GM21576 (cell line): ENCODE measurements around the gene SLC2A6.

Experiments
- ATAC-seq: cut with Tn5 transposase; IDR thresholded peaks from one replicate; pipeline ENCODE4 v1.9.1; 2021; ENCODE audit warnings: mild to moderate bottlenecking, moderate library complexity; ENCODE audit not compliant: unreplicated experiment

Gene SLC2A6

DNA sequence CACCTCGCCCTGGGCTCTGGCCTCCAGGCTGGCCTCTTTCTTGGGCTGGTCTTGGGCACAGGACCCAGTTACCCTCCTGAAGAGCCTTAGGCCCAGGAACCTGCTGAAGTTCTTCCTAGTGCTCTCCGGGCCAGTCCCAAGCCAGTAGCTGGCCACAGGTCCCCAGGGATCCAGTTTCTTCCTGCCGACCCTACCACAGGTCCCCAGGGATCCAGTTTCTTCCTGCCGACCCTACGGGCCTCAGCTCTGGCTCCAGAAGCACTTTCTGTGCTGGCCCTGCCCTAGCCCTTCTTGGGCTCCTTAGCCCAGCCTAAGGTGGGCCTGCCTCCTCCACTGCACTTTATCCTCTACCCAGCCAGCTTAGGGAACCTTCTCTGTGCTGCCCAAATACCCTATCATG, 37.3 kb downstream of the SLC2A6 start:
- no peak for ATAC-seq

DNA sequence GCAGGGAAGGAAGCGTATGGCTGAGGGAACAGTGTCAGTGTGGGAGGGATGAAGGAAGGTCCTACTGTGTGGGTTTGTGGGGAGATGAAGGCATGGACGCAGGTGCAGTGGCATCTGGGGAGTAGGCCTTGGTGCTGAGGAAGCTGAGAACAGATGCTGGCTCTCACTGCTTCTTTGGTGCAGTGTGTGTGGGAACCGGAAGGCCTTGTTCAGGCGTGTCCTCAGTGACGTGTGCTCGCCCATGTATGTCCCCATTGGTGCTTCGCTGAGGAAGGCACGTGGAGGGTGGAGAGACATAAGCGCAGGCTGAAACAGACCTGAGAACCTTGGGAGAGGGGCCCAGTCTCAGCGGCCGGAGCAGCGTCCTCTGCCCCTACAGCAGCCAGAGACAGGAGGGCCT, 38.0 kb downstream of the SLC2A6 start:
- no peak for ATAC-seq

DNA sequence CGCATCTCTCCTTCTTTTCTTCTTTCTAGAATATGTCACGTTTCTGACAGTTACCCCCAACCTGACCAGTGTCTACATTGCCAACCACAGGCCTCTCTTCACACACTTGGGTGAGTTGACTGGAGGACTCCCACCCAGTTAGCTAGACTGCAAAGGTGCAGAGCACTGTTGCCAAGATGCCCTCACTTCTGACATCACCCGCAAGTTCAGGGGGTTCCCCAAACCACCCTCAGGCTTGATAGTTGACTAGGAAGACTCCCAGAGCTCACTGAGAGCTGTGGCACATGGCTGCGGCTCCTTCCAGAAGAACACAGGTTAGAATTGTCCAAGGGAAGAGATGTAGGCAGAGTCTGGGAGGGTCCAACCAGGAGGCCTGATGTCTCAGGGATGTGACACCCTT, 39.6 kb downstream of the SLC2A6 start:
- ATAC-seq = no peak

DNA sequence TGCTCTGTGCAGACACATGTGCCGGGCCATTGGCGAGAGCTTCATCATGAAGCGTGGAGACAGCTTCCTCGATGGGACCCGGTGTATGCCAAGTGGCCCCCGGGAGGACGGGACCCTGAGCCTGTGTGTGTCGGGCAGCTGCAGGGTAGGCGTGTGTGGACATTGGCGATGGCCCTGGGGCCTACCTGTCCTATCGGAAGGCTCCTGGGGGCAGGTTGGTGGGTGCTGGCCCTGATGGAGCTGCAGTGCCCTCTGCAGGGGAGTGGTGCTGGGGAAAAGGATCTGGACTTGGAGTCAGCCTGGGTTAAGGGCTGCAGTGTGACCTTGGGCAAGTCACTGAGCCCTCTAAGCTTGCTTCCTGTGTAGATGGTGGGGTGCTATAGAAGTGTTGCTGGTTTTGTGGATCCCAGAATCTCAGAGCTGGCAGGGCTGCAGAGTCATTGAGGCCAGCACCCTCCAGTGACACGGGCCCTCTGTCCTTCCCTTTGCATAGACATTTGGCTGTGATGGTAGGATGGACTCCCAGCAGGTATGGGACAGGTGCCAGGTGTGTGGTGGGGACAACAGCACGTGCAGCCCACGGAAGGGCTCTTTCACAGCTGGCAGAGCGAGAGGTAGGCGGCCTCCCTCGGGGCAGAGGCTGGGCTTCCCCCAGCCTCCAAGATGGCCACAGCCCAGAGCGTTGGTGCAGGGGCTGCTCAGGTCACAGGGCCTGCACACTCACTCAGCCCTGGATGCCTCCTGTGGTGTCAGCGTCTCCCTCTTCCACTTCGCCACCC, 41.0 kb downstream of the SLC2A6 start:
- no peak for ATAC-seq

DNA sequence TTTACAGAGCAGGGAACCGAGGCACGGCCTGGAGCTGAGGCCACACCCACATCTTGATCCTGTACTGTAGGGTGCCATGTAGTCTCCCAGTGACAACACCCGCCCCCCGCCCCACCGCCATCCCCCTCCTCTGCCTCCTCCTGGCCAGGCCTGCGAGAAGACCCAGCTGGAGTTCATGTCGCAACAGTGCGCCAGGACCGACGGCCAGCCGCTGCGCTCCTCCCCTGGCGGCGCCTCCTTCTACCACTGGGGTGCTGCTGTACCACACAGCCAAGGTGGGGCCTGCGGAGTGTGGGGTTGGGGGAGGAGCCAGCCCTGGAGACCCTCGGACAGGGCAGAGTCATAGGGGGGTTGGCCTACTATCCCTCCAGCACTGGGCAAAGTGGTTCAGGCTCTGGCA, 42.2 kb downstream of the SLC2A6 start:
- ATAC-seq = no peak

DNA sequence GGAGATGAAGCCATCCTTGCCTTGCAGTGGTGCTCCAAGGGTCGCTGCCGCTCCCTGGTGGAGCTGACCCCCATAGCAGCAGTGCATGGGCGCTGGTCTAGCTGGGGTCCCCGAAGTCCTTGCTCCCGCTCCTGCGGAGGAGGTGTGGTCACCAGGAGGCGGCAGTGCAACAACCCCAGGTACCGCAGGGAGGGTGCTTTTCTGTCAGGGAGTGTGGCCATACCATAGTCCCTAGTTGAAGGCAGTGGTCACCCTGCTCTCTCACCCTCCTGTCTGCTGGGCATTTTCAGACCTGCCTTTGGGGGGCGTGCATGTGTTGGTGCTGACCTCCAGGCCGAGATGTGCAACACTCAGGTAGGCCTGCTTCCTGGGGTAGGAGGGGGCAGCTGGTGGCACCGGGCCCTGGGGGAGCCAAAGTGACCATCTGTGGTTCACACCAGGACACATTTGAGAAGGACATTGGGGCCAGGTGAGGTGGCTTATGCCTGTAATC, 45.5 kb downstream of the SLC2A6 start:
- no peak for ATAC-seq

DNA sequence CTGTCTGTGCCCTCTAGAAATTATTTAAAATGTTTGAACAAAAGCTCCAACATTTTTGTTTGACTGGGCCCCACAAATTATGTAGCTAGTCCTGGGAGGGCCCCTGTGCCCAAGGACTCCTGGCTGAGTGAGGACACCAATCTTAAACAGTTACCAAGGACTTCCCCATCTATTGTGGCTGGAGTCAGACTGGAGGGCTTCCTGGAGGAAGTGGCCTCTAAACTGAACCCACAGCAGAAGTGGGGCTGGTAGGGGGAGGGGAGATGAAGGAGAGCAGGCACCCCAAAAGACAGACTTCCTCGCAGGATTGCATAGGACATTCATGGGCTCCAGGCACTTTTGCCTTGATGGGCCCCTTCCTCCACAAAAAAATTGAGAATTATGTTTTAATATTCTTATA, 48.7 kb downstream of the SLC2A6 start:
- ATAC-seq = no peak

GRCh38 chr9:133429641-133430161, 49.2 kb downstream of the SLC2A6 start:
- no peak for ATAC-seq

DNA sequence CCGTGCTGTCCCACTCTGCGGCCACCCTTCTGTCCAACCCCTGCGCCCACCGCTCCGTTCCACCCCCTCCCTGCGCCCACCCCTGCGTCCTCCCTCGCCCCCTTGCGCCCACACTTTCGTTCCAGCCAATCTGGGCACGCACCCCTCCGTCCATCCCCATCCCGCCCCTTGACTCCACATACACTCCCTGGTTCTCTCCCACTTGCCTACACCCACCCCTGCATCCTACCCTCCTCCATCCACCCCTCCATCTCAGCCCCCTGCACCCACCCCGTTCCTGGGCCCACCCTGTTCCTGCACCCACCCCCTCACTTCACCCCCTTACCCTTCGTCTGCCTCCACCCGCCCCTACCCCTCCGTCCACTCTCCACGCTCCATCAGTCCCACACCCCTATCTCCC, 49.7 kb downstream of the SLC2A6 start:
- no peak for ATAC-seq

DNA sequence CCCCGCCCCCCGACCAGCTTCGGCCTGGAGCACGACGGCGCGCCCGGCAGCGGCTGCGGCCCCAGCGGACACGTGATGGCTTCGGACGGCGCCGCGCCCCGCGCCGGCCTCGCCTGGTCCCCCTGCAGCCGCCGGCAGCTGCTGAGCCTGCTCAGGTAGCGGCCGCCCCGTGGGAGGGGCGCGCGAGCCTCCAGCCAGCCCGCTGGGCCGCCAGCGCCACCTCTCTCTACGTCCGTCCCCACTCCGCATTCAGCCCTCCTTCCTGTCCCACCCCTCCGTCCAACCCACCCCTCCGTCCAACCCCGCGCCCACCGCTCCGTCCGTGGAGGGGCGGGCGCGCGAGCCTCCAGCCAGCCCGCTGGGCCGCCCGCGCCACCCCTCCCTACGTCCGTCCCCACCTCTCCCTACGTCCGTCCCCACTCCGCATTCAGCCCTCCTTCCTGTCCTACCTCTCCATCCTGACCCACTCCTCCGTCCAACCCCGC, 50.2 kb downstream of the SLC2A6 start:
- ATAC-seq = no peak

DNA sequence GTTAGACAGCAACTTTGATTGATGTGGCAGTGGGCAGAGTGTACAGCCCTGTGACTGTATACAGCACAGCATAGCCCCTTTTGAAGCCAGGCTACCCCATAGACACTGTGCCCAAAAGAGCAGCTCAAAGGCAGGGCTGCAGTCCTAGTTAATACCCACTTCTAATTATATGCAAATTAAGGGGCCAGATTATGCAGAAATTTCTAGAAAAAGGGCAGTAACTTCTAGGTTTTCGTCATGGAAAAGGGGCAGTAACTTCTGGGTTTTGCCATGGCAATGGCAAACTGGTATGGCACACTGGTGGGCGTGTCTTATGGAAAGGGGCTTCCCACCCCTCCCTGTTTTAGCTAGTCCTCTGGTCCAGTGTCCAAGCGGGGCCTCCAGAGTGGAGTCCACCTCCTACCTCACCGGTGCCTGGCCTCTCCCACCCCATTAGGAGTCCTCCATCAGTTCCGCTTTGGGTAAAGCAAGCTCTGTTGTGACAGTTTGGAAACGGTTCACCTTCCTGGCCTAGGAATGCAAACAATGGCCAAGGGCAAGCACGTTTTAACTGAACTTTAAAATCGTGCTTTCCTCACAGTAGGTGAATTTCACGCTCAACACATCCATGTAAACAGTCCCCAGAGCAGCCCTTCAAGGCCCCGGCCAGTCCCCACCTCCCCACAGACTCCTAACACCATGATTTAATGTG, 51.1 kb downstream of the SLC2A6 start:
- no peak for ATAC-seq

DNA sequence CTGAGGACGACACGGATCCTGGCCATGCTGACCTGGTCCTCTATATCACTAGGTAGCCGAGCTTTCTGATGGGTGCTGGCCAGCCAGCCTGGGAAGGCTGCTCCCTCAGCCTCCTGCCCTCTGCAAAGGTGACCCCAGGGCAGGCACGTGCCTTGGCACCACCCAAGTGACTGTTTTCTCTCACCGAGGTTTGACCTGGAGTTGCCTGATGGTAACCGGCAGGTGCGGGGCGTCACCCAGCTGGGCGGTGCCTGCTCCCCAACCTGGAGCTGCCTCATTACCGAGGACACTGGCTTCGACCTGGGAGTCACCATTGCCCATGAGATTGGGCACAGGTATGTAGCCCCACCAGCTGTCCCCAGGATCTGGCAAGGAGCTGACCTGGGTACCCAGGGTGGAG, 52.9 kb downstream of the SLC2A6 start:
- no peak for ATAC-seq

GRCh38 chr9:133425049-133425632, 53.8 kb downstream of the SLC2A6 start:
- ATAC-seq = no peak

DNA sequence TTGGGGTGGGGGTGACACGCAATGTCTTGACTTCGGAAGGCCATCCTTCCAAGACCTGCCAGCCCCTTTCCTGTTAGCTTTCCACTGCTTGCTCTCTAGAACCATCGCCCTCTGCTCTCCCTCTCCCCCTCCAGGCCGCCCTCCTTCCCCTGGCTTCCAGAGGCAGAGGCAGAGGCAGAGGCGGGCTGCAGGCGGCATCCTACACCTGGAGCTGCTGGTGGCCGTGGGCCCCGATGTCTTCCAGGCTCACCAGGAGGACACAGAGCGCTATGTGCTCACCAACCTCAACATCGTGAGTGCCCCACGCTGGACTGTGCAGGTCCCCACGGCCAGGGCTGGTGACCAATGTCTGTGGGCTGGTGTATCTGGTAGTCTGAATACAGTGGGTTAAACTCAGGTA, 54.7 kb downstream of the SLC2A6 start:
- ATAC-seq = no peak

DNA sequence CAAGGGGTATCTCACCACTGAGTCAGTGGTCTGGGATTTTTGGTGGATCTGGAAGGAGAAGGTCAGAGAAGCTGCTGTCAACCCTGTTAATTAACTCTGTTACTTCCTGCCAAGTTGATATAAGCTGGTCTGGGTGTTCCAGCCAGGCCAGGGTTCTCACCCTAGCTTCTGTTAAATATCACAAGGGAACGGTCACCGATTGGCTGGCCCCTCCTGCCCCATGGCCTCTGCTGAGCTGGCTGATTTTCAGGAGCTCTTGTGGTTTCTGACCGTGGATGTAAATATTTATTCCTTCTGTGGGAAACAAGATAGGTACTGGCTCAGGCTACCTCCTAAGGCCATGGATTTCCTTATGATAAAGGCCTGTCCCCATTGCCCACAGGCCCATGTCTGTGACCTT, 55.7 kb downstream of the SLC2A6 start:
- no peak for ATAC-seq

DNA sequence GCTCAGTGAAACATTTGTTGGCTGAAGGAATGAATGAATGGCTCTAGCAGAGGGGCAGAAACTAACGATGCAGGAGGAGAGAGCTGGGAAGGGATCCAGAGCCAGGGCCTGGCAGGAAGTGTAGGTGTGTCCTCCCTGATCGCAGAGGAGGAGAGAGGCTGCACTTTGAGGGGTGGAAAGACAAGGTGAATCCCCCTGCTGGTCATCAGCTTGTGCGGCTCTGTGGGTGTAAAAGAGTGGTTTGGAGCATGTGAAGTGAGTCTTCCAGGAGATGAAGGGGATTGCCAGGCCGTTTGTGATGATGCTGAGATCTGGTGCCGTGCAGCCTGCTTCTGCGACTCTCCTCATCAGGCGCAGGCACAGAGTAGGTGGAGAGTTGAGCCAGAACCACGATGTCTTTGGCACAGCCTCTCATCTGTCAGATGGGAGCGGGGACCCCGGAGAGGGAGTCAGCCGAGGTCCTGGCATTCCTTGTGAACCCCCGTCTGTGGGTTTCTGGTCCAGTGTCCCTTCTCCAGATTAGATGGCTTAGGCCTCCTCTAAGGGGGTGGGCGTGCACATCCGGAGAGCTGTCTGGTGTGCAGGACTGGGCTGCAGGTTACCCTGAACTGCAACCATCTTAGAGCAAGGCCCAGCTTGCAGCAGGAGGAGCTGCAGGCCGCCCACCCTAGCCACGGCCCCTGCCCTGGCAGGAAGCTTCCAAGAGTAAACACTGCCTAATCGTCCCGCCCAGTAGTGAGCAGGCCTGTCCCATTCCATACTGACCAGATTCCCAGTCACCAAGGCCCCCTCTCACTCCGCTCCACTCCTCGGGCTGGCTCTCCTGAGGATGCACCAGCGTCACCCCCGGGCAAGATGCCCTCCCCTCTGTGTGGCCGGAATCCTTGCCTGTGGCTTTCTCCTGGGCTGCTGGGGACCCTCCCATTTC, 57.0 kb downstream of the SLC2A6 start, which contains the start of gene ADAMTS13:
TSS of gene ADAMTS13 (plus strand) at position 753 of the 928 bp plus-strand sequence. CDS start at position 830, 77 bp downstream.
- ATAC-seq = no peak
